ENCODE results near the gene ZBTB49.

GRCh38 chr4:4349867-4350266 lies 59.8 kb downstream of the ZBTB49 start:
- TF ChIP-seq MXI1 (conservative IDR thresholded peaks at IDR 0.05; ENCODE audit: poor library complexity, severe bottlenecking), result no peak
- TF ChIP-seq EZH2 (IDR thresholded peaks at IDR 0.05; ENCODE audit: borderline replicate concordance, insufficient read depth, low read length, poor library complexity, severe bottlenecking), result no peak
- no peak for TF ChIP-seq CTCF (IDR thresholded peaks at IDR 0.05; ENCODE audit: poor library complexity, severe bottlenecking)
